GM12865 (cell line): ENCODE data around the gene BRD4.

Source experiments
- DNase-seq: peaks from one replicate; pipeline ENCODE4 v3.0.0; 2010; ENCODE audit warnings: low read depth
- H3K4me3 ChIP-seq: 2 replicates; pipeline ENCODE4 v1.5.1; 2011; ENCODE audit warnings: mild to moderate bottlenecking, low read depth, low read length, control low read depth
- CTCF ChIP-seq: IDR thresholded peaks from 2 replicates; pipeline ENCODE4 v1.5.1; 2011; ENCODE audit warnings: low read length, control low read depth, low read depth, inconsistent platforms; ENCODE audit not compliant: insufficient read depth; ENCODE audit errors: missing control alignments

BRD4 gene

DNA sequence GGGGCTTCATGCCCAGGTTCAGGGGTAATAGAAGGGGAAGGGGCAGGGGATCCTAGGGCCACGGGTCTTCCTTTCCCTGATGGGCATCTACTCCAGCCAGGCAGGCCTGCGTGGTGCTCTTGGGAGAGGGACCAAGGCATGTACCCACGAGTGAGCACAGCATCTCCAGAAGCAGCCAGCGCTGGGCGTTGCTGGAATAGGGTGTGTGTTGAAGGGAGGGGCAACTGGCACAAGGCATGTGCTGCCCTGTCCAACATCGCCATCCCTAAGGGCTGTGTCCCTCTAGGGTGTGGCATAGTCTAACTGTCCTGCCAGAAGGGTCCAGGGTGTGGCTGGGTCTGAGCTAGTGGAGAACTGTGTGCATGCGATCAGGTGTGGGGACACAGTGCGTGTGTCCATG is 134.4 kb downstream of the BRD4 start:
- no peak for TF ChIP-seq CTCF
- H3K4me3 ChIP-seq, result no peak overlapping the region
- DNase-seq, result no peak

- TF ChIP-seq CTCF, result no peak
- H3K4me3 ChIP-seq, result no peak overlapping the region
- DNase-seq, result no peak
These were observed 134.9 kb downstream of the BRD4 start for GRCh38 chr19:15197275-15197941.

DNA sequence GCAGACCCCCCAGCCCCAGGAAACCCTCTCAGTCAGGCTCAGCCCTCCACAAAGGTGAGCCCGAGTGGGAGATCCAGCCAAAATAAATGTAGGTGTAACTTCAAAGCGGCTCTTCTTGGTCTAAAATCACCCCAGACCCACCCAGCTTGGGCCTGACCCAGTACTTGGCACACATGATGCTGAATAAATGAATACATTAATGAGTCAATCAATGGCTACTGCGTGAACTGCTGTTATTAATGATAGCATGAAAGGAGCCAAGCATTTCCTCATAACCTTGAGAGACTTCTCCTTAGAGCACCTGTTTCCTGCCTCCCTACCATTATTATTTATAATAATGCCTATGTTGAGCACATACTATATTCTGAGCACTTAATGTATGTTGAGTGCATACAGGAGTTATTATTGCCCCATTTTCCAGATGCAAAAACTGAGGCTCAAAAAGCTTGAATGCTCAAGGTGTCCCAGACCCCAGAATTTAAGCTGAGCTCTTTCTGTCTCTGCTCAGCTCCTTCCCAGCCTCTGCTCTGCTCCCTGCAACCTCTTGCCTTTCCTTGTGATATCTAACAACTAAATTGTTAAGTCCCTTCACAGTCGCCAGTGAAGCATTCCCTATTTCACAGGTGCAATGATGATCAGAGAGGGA is 135.9 kb downstream of the BRD4 start:
- no peak for DNase-seq
- TF ChIP-seq CTCF, result no peak
- no peak overlapping the region for H3K4me3 ChIP-seq

DNA sequence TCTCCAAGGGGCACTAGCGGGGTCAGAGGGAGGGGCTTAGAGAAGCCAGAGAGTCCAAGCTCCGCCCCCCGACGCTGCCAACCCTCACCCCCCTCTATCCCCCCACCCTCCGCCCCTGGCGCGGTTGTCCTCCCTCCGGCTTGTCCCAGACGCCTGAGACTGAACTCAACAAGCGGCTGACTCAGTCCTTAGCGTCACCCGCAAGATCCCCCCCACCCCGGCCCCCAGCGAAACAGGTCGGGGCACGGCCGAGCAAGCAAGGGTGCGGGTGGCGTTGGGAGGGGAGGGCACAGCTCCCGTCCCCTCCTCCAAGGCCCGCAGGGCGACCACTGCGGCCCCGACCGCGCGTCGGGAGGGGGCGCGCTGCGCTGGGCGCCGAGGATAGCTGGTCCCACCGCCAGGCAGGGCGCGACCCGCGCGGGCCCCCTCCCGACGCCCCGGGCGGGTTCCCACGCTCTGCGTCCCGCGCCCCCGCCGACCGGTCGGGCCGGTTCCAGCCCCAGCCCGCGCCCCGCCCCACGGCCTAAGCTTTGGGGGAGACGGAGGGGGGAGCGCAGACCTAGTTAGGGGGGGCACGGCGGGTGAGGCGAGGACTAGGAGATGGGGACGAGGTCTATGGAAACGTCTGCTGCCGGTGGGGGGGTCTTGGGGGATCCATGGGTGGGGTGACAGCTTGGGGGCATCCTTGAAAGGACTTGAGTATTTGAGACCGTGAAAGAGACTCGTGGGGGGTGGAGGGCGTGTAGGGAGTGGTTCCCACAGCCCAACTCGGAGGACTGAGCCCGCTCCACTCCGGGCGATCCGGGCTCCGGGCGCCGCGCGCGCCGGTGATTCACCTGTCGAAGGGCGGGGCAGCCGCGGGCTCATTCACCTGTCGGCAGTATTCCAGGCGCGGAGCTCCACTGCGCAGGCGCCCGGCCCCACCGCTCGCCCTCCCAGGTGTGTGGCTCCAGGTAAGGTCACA is 136.7 kb downstream of the BRD4 start:
- no peak for DNase-seq
- H3K4me3 ChIP-seq, result no peak overlapping the region
- TF ChIP-seq CTCF, result no peak

DNA sequence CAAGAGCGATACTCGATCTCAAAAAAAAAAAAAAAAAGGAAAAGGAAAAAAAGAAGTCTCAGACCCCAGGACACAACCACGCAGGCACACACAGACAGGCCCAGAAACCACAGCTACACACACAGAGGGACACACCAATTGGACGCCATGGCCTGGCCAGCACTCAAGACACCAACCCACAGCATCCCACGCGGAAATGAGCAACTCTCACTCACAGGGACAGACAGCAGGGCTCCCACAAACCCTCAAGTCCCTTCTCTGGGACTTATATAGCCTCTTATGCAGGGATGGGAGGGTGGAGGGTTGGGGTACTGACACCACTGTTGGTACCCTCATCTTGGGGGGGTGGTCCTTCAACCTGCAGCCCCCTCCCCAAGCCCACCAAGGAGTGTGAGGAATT is 137.4 kb downstream of the BRD4 start:
- H3K4me3 ChIP-seq, result no peak overlapping the region
- TF ChIP-seq CTCF, result no peak
- DNase-seq, result no peak

DNA sequence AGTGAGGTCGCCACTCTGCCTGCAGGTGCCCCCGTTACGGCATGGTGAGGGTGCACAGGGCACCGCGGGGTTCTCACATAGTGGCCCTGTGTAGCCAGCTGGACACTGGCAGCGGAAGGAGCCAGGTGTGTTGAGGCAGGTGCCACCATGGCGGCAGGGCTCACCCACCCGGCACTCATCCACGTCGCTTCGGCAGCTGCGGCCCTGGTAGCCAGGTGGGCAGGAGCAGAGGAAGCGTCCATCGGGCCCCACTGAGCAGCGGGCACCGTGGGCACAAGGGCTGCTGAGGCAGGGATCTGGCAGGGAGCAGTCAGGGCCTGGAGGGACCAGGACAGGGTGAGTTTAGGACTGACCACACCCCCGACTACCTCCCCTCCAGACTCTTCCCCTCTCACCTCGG is 140.4 kb downstream of the BRD4 start:
- no peak overlapping the region for H3K4me3 ChIP-seq
- TF ChIP-seq CTCF, result no peak
- DNase-seq, result no peak
